Mucosa of rectum (tissue), 2 donors: Measurements from ENCODE around the gene PRRX2.

Experiments used
- H3K27ac ChIP-seq, 2 donors: one replicate each; pipeline ENCODE4 v1.7.0; 2013; ENCODE audit warnings: inconsistent platforms in 2 of 2, low read depth in 2 of 2, low read length in 2 of 2
- H3K27me3 ChIP-seq, 2 donors: one replicate each; pipeline ENCODE4 v1.7.0; 2013; ENCODE audit warnings: low read length in 2 of 2; ENCODE audit not compliant: control insufficient read depth in 2 of 2, insufficient read depth in 2 of 2
- H3K36me3 ChIP-seq, 2 donors: one replicate each; pipeline ENCODE4 v1.7.0; 2013; ENCODE audit warnings: low read length in 2 of 2; ENCODE audit not compliant: control insufficient read depth in 2 of 2, insufficient read depth in 2 of 2
- H3K4me1 ChIP-seq, 2 donors: one replicate each; pipeline ENCODE4 v1.7.0; 2013; ENCODE audit warnings: low read length in 2 of 2, mild to moderate bottlenecking in 1 of 2; ENCODE audit not compliant: control insufficient read depth in 2 of 2, insufficient read depth in 2 of 2
- H3K4me3 ChIP-seq, 2 donors: one replicate each; pipeline ENCODE4 v1.7.0; 2013; ENCODE audit warnings: low read length in 2 of 2
- H3K9ac ChIP-seq, 2 donors: one replicate each; pipeline ENCODE4 v1.7.0; 2013; ENCODE audit warnings: low read length in 2 of 2, low read depth in 1 of 2, mild to moderate bottlenecking in 1 of 2
- H3K9me3 ChIP-seq, 2 donors: one replicate each; pipeline ENCODE4 v1.7.0; 2013; ENCODE audit warnings: low read length in 2 of 2; ENCODE audit not compliant: control insufficient read depth in 2 of 2
- donor health status: healthy.
- donor health status: Normal muscosa, but diverticular disease.

Gene PRRX2

GRCh38 chr9:129665389-129665775, at the start of gene PRRX2:
Gene PRRX2 (plus strand): TSS chr9:129665647. CDS start chr9:129665868, 221 bp downstream.
- Histone ChIP-seq H3K27ac (no peak within 1 kb of the TSS), H3K4me1 (peaks cover 0 to 2% of the 10 kb centered on the region in 2 donors), H3K9ac (no peak within 1 kb of the TSS), H3K36me3 (no peaks in the 10 kb centered on the region), H3K9me3 (no peaks in the 10 kb centered on the region), H3K27me3 (peaks cover 9 to 19% of the 10 kb centered on the region in 2 donors), H3K4me3 (peak within 1 kb of the TSS in 1 of 2 donors; percentile 16)

- Histone ChIP-seq H3K27me3 (peaks cover 0 to 7% of the 10 kb centered on the region in 2 donors), H3K4me3 (no peak overlapping the region), H3K9me3 (no peaks in the 10 kb centered on the region), H3K9ac (no peak overlapping the region), H3K36me3 (no peaks in the 10 kb centered on the region), H3K4me1 (peaks cover 0 to 4% of the 10 kb centered on the region in 2 donors), H3K27ac (no peak overlapping the region)
Observed at GRCh38 chr9:129617167-129617566, 48.3 kb upstream of the PRRX2 start.

- peak overlapping the region; percentile 13 to 55 for H3K4me3 ChIP-seq
- H3K4me1 ChIP-seq = peaks cover 0 to 6% of the 10 kb centered on the region in 2 donors
- peak overlapping the region in 1 of 2 donors; percentile 55 for H3K9ac ChIP-seq
- no peaks in the 10 kb centered on the region for H3K36me3 ChIP-seq
- H3K9me3 ChIP-seq = no peaks in the 10 kb centered on the region
- H3K27ac ChIP-seq = no peak overlapping the region
- H3K27me3 ChIP-seq = peaks cover 0 to 7% of the 10 kb centered on the region in 2 donors
Observed at GRCh38 chr9:129619787-129620668, 45.4 kb upstream of the PRRX2 start.

GRCh38 chr9:129620669-129621295, 44.7 kb upstream of the PRRX2 start, which contains the start of gene C9orf50:
Gene C9orf50 (minus strand): TSS chr9:129621101. CDS start chr9:129620574, 527 bp downstream.
- Histone ChIP-seq H3K4me3 (peak within 1 kb of the TSS; percentile 13 to 55), H3K9me3 (no peaks in the 10 kb centered on the region), H3K27me3 (peaks cover 0 to 7% of the 10 kb centered on the region in 2 donors), H3K9ac (peak within 1 kb of the TSS in 1 of 2 donors; percentile 55), H3K27ac (no peak within 1 kb of the TSS), H3K36me3 (no peaks in the 10 kb centered on the region), H3K4me1 (peaks cover 0 to 6% of the 10 kb centered on the region in 2 donors)

GRCh38 chr9:129623331-129623730, 42.1 kb upstream of the PRRX2 start:
- Histone ChIP-seq H3K4me3 (no peak overlapping the region), H3K36me3 (no peaks in the 10 kb centered on the region), H3K9me3 (no peaks in the 10 kb centered on the region), H3K27me3 (peaks cover 0 to 7% of the 10 kb centered on the region in 2 donors), H3K9ac (no peak overlapping the region), H3K27ac (no peak overlapping the region), H3K4me1 (peaks cover 14 to 26% of the 10 kb centered on the region in 2 donors)

GRCh38 chr9:129624168-129624759, 41.2 kb upstream of the PRRX2 start:
- Histone ChIP-seq H3K4me1 (peaks cover 14 to 28% of the 10 kb centered on the region in 2 donors), H3K9me3 (no peaks in the 10 kb centered on the region), H3K36me3 (no peaks in the 10 kb centered on the region), H3K27me3 (peaks cover 0 to 7% of the 10 kb centered on the region in 2 donors), H3K4me3 (no peak overlapping the region), H3K27ac (no peak overlapping the region), H3K9ac (no peak overlapping the region)

- Histone ChIP-seq H3K4me1 (peaks cover 14 to 28% of the 10 kb centered on the region in 2 donors), H3K9ac (no peak overlapping the region), H3K27ac (no peak overlapping the region), H3K36me3 (no peaks in the 10 kb centered on the region), H3K9me3 (no peaks in the 10 kb centered on the region), H3K4me3 (no peak overlapping the region), H3K27me3 (peaks cover 0 to 3% of the 10 kb centered on the region in 2 donors)
Observed at GRCh38 chr9:129624947-129625346, 40.5 kb upstream of the PRRX2 start.

GRCh38 chr9:129626079-129626624, 39.3 kb upstream of the PRRX2 start, which contains the start of gene NTMT1:
Gene NTMT1 (plus strand): TSS chr9:129626163. CDS start chr9:129632704, 6,541 bp downstream.
- H3K4me3 ChIP-seq = peak within 1 kb of the TSS; percentile 94 to 95
- H3K9me3 ChIP-seq = no peaks in the 10 kb centered on the region
- H3K27ac ChIP-seq = peak within 1 kb of the TSS; percentile 94
- peaks cover 14 to 24% of the 10 kb centered on the region in 2 donors for H3K4me1 ChIP-seq
- H3K27me3 ChIP-seq = no peaks in the 10 kb centered on the region
- H3K9ac ChIP-seq = peak within 1 kb of the TSS; percentile 80 to 89
- peaks cover under 1 to 4% of the 10 kb centered on the region in 2 donors for H3K36me3 ChIP-seq

- H3K4me3 ChIP-seq = peak overlapping the region; percentile 94 to 95
- H3K9me3 ChIP-seq = no peaks in the 10 kb centered on the region
- peak overlapping the region; percentile 80 to 89 for H3K9ac ChIP-seq
- H3K4me1 ChIP-seq = peaks cover 14 to 24% of the 10 kb centered on the region in 2 donors
- H3K27ac ChIP-seq = peak overlapping the region; percentile 94
- H3K36me3 ChIP-seq = peaks cover 4 to 5% of the 10 kb centered on the region in 2 donors
- no peaks in the 10 kb centered on the region for H3K27me3 ChIP-seq
Observed at GRCh38 chr9:129626625-129627284, 38.7 kb upstream of the PRRX2 start.
